Psoas muscle (tissue), 8 donors: Measurements from ENCODE around the gene SIGLEC6. TPM values are rescaled to one million over a fixed set of nuclear protein-coding genes. Genes with fewer than 3 reads are reported as not detected.

Experiments used
- ATAC-seq, 4 donors: fragments of 200-7000 bp; cut with Tn5 transposase; one replicate each; pipeline ENCODE4 v1.9.1; 2020; ENCODE audit warnings: moderate library complexity in 3 of 4, mild to moderate bottlenecking in 2 of 4
- DNase-seq, 2 donors: peaks; one replicate each; pipeline ENCODE4 v3.0.0-alpha.2; 2020
- H3K27ac ChIP-seq: fragments of 200-600 bp; one replicate; pipeline ENCODE4 v1.8.0; 2022
- H3K27me3 ChIP-seq, 3 donors: fragments of 200-600 bp in 1 of 3; one replicate each; pipeline versions ENCODE4 v1.6.1 to v1.8.0; 2013 to 2022; ENCODE audit warnings: low read length in 2 of 3, mild to moderate bottlenecking in 2 of 3, moderate library complexity in 1 of 3; ENCODE audit not compliant: insufficient read depth in 3 of 3
- H3K36me3 ChIP-seq, 2 donors: fragments of 200-600 bp in 1 of 2; one replicate each; pipeline versions ENCODE4 v1.6.1 to v1.8.0; 2013 to 2022; ENCODE audit warnings: low read depth in 1 of 2, mild to moderate bottlenecking in 1 of 2, moderate library complexity in 1 of 2; ENCODE audit not compliant: insufficient read depth in 1 of 2
- H3K4me1 ChIP-seq: fragments of 200-600 bp; one replicate; pipeline ENCODE4 v1.8.0; 2022
- H3K4me3 ChIP-seq: fragments of 200-600 bp; one replicate; pipeline ENCODE4 v1.8.0; 2022; ENCODE audit warnings: mild to moderate bottlenecking
- H3K9me3 ChIP-seq: fragments of 200-600 bp; one replicate; pipeline ENCODE4 v1.8.0; 2022
- WGBS, 3 donors: extraction: QIAGEN DNeasy Blood & Tissue Kit; methylation state at CpG; one replicate each; pipeline versions ENCODE4 v1.1.6 to v1.1.7; 2013; 5-methylcytosine and 5-hydroxymethylcytosine counted together
- intact Hi-C, 2 donors: fragments of 100-400 bp; cut with DNase I; formaldehyde crosslinking; loops; one replicate each; pipeline versions ENCODE4 v1.11.0 to v1.14.2; 2022
- polyA plus RNA-seq, 3 donors: library from polyadenylated mRNA; stranded (reverse); fragments of 200-250 nt; gene quantifications; one replicate each; pipeline ENCODE4 v1.2.3, GENCODE V29; 2013
- total RNA-seq, 4 donors: library from RNA; stranded (reverse); fragmentation: NEBNext Ultra II Directional in 2 of 4; extraction: Animal tissue kit (Norgen Biotek cat#: 25700) in 2 of 4; gene quantifications; one replicate each; pipeline versions ENCODE4 v1.2.1 to v1.2.4, GENCODE V29; 2021 to 2023
- TF ChIP-seq, protein P1 (sequence below): fragments of 200-600 bp; IDR thresholded peaks from one replicate; pipeline ENCODE4 v1.8.0; 2022; ENCODE audit warnings: antibody characterized with exemption
- donor health status: healthy with polysubstance abuse.
- donor health status: DM: no; HTN: no; CAD: no; lungs with moderate emphysema.
- donor health status: Bipolar disorder and iron deficiency.
- donor health status: healthy.
- donor health status: DM: yes; HTN: yes; CAD: no.
- donor health status: DM: no; HTN: no; CAD: no.
- donor health status: DM: no; HTN: no; CAD: no.
- donor health status: DM: yes; HTN: yes; CAD: no.

SIGLEC6 gene
- total and polyA plus RNA-seq, 7 donors = 0.03 to 0.40 (median 0.22) TPM; not detected in 2

DNA sequence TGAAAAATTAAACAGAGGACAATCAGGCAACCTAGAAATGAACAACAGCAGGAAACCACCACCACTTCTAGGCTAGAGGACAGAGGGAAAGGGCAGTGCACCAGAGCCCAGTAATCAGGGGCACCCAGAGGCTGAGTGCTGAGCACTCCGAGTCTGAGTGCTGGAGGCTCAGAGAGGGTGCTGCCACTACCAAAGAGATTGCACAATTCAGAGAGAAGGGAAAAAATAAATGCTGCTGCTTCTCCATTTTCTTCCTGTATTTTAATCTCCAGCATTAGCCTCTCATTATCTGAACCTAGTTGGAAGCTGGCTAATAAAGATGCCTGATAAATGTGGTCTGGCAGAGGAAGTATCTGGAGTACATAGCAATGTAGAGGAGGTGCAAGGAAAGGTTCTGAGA is 27.8 kb upstream of the SIGLEC6 start:
- Histone ChIP-seq H3K27me3 (peaks cover 10 to 19% (median 12%) of the 10 kb centered on the region in 3 donors), H3K27ac (no peak overlapping the region), H3K4me3 (no peak overlapping the region), H3K36me3 (no peaks in the 10 kb centered on the region), H3K4me1 (no peaks in the 10 kb centered on the region), H3K9me3 (no peaks in the 10 kb centered on the region)
- intact Hi-C loops = no loop called here
- TF ChIP-seq, protein P1, sequence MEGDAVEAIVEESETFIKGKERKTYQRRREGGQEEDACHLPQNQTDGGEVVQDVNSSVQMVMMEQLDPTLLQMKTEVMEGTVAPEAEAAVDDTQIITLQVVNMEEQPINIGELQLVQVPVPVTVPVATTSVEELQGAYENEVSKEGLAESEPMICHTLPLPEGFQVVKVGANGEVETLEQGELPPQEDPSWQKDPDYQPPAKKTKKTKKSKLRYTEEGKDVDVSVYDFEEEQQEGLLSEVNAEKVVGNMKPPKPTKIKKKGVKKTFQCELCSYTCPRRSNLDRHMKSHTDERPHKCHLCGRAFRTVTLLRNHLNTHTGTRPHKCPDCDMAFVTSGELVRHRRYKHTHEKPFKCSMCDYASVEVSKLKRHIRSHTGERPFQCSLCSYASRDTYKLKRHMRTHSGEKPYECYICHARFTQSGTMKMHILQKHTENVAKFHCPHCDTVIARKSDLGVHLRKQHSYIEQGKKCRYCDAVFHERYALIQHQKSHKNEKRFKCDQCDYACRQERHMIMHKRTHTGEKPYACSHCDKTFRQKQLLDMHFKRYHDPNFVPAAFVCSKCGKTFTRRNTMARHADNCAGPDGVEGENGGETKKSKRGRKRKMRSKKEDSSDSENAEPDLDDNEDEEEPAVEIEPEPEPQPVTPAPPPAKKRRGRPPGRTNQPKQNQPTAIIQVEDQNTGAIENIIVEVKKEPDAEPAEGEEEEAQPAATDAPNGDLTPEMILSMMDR = no peak
- DNase-seq (no peak), ATAC-seq (no peak)
- 53 to 70% (median 69%) methylated on average over 1 of the region's 1 CpG for WGBS, 3 donors

DNA sequence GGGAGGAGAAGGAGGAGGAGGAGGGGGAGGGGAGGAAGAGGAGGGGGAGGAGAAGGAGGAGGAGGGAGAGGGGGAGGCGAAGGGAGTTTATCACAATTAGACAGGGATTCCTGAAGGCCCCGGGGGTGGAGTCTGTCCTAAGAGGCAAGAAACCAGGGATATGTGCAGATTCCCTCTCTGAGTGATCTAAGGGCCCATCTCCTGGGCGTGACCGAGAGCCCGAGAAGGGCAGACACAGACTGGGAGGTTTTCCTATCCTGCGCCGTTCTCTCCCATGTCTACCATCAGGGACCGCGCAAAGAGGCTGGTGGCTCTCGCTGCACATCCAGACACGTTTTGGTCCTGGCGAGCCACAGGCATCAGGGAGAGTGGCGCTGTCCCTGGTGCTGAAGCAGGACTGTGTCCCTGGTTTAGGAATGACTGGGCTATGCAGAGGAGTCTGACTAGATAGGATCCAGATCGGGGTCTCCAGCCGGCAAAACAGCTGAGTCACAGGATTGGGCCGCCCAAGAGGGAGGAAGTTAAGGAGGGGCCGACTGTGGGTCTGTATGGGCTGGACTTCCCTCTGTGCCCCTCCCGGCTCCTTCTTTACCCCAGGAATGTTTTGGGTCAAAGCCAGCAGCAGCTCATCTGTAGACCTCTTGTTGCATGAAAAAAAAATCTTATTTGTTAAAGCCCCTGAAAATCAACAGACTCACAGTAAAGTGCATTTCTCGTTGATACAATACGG is 21.7 kb upstream of the SIGLEC6 start:
- 6 to 7% (median 7%) methylated on average over 19 to 20 of the region's 20 CpGs for WGBS, 3 donors
- TF ChIP-seq, protein P1 = no peak
- H3K9me3 ChIP-seq = no peaks in the 10 kb centered on the region
- intact Hi-C loops = no loop called here
- H3K27ac ChIP-seq = no peak overlapping the region
- ATAC-seq (no peak), DNase-seq (peak; percentile 66 to 71)
- H3K4me3 ChIP-seq = no peak overlapping the region
- H3K27me3 ChIP-seq = peaks cover 7 to 12% (median 9%) of the 10 kb centered on the region in 3 donors
- H3K4me1 ChIP-seq = no peaks in the 10 kb centered on the region
- no peaks in the 10 kb centered on the region for H3K36me3 ChIP-seq

- WGBS, 3 donors = 17 to 43% (median 17%) methylated on average over 1 of the region's 1 CpG
- DNase-seq = no peak
- Histone ChIP-seq H3K27me3 (peaks cover 6 to 11% (median 10%) of the 10 kb centered on the region in 3 donors), H3K4me3 (no peak overlapping the region), H3K4me1 (no peaks in the 10 kb centered on the region), H3K9me3 (no peaks in the 10 kb centered on the region), H3K36me3 (no peaks in the 10 kb centered on the region), H3K27ac (no peak overlapping the region)
- TF ChIP-seq, protein P1 = no peak
- no peak for ATAC-seq
- intact Hi-C loops = no loop called here
Measured at GRCh38 chr19:51552608-51552995, 21.1 kb upstream of the SIGLEC6 start.

DNA sequence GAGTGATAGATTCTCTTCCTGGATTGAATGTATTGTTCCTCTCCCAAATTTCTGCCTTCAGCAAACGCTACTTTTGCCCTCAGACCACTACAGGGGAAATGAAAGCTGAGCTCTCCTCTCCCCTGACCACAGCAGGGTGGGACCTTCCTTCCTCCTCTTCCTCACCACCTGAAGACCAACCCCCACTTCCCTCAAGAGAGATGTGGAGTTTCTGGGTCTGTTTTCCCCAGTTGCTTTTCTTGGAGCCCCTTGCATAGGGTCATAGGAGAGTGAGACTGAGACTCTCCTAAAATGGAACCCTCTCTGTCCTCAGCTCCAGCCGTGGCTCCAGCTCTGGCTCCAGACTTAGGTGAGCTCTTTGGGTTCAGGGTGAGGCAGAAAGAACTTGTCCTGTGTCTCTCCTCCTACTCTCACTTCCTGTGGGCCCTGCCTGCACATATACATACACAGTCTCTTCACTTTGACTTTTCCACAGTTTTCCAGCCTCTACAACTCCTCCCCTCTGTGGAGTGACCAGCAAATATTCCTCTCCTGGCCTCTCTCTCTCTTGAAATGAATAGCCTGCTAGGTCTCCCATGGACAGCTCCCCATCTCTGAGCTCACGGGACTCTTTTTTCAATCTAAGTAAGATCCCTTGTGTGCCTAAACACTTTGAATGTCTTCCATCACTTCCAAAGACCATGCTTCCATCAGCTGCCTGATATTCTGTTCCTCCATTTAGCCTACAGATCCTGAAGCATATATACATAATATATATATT is 20.4 kb upstream of the SIGLEC6 start:
- TF ChIP-seq, protein P1 = no peak
- DNase-seq (no peak), ATAC-seq (no peak)
- intact Hi-C loops = no loop called here
- no peaks in the 10 kb centered on the region for H3K36me3 ChIP-seq
- peaks cover 2 to 11% (median 4%) of the 10 kb centered on the region in 3 donors for H3K27me3 ChIP-seq
- H3K27ac ChIP-seq = no peak overlapping the region
- no peaks in the 10 kb centered on the region for H3K9me3 ChIP-seq
- WGBS, 3 donors = 39 to 50% (median 42%) methylated on average over 3 of the region's 3 CpGs
- no peaks in the 10 kb centered on the region for H3K4me1 ChIP-seq
- no peak overlapping the region for H3K4me3 ChIP-seq
